HepG2 (cell line): ENCODE results near the gene SLAMF9. TPM values are rescaled to one million over a fixed set of nuclear protein-coding genes. Genes with fewer than 3 reads are reported as not detected.

ENCODE experiments used
- KDM5B ChIP-seq: sonication (generic); formaldehyde crosslinking; IDR thresholded peaks from 2 replicates; pipeline ENCODE4 v1.4.0; 2020; ENCODE audit warnings: missing genetic modification reagents, mild to moderate bottlenecking, borderline replicate concordance
- KLF15 ChIP-seq: sonication (generic); formaldehyde crosslinking; IDR thresholded peaks from 2 replicates; pipeline ENCODE4 v1.8.1; 2023; ENCODE audit warnings: borderline replicate concordance, mild to moderate bottlenecking, inconsistent platforms, missing genetic modification reagents, mixed read lengths
- KMT2B ChIP-seq: IDR thresholded peaks from 2 replicates; pipeline ENCODE4 v1.6.1; 2016; ENCODE audit warnings: missing genetic modification reagents, missing compliant biosample characterization
- MLLT10 ChIP-seq: sonication (generic); formaldehyde crosslinking; IDR thresholded peaks from 2 replicates; pipeline ENCODE4 v1.4.0; 2020; ENCODE audit warnings: missing genetic modification reagents
- MNT ChIP-seq: fragments of 450-650 bp; IDR thresholded peaks from 2 replicates; pipeline ENCODE4 v1.6.1; 2016
- PBX3 ChIP-seq: sonication (generic); formaldehyde crosslinking; IDR thresholded peaks from 2 replicates; pipeline ENCODE4 v1.8.1; 2023; ENCODE audit warnings: missing genetic modification reagents, inconsistent platforms, borderline replicate concordance
- PRDM15 ChIP-seq: sonication (generic); formaldehyde crosslinking; IDR thresholded peaks from 2 replicates; pipeline ENCODE4 v1.4.0; 2020; ENCODE audit warnings: missing genetic modification reagents
- RFX5 ChIP-seq: IDR thresholded peaks from 2 replicates; pipeline ENCODE4 v1.6.1; 2011; ENCODE audit warnings: low read depth, low read length, improper control_type of control experiment
- SMAD1 ChIP-seq: sonication (generic); formaldehyde crosslinking; IDR thresholded peaks from 2 replicates; pipeline ENCODE4 v1.4.0; 2020; ENCODE audit warnings: missing genetic modification reagents, low read depth, mild to moderate bottlenecking, borderline replicate concordance
- SOX13 ChIP-seq, 3 experiments: fragments of 450-650 bp in 1 of 3; sonication (generic) in 1 of 3; formaldehyde crosslinking in 1 of 3; IDR thresholded peaks in 2 of 3; conservative IDR thresholded peaks in 1 of 3; 2 replicates each; pipeline versions ENCODE4 v1.5.0 to v1.6.1; 2016 to 2020; ENCODE audit warnings: antibody characterized with exemption in 1 of 3, mild to moderate bottlenecking in 1 of 3, missing compliant biosample characterization in 1 of 3, missing genetic modification reagents in 1 of 3, moderate library complexity in 1 of 3
- SYNCRIP ChIP-seq: fragments of 200-400 bp; formaldehyde crosslinking; IDR thresholded peaks from 2 replicates; pipeline ENCODE4 v1.6.1; 2018; ENCODE audit warnings: mild to moderate bottlenecking, low read depth, low read length; ENCODE audit not compliant: insufficient read depth
- TRAFD1 ChIP-seq: sonication (generic); formaldehyde crosslinking; IDR thresholded peaks from 2 replicates; pipeline ENCODE4 v1.5.1; 2020; ENCODE audit warnings: missing genetic modification reagents, mild to moderate bottlenecking, borderline replicate concordance
- U2AF2 ChIP-seq: fragments of 200-400 bp; formaldehyde crosslinking; IDR thresholded peaks from 2 replicates; pipeline ENCODE4 v1.6.1; 2017; ENCODE audit warnings: low read depth, mild to moderate bottlenecking, low read length
- ZBTB43 ChIP-seq: sonication (generic); formaldehyde crosslinking; conservative IDR thresholded peaks from 2 replicates; pipeline ENCODE4 v1.4.0; 2020; ENCODE audit warnings: missing genetic modification reagents
- ZFYVE20 ChIP-seq: sonication (generic); formaldehyde crosslinking; IDR thresholded peaks from 2 replicates; pipeline ENCODE4 v1.8.0; 2023; ENCODE audit warnings: low read depth, mild to moderate bottlenecking, moderate library complexity, missing genetic modification reagents, borderline replicate concordance
- ZNF577 ChIP-seq: sonication (generic); formaldehyde crosslinking; IDR thresholded peaks from 2 replicates; pipeline ENCODE4 v1.4.0; 2020; ENCODE audit warnings: mild to moderate bottlenecking, low read depth, missing genetic modification reagents, borderline replicate concordance
- ZNF773 ChIP-seq: sonication (generic); formaldehyde crosslinking; IDR thresholded peaks from 2 replicates; pipeline ENCODE4 v1.4.0; 2020; ENCODE audit warnings: missing genetic modification reagents, borderline replicate concordance
- polyA plus RNA-seq, 8 experiments: library from polyadenylated mRNA; depleted of rRNA in 3 of 8; stranded (reverse) in 7 of 8; unstranded in 1 of 8; fragments of >200 nt; fragmentation: Illumina TruSeq in 4 of 8; extraction: Trizol in 4 of 8; gene quantifications; 2 replicates each; pipeline versions ENCODE4 v1.2.1 to v1.2.3, GENCODE V29; 2011 to 2016; ENCODE audit warnings: low read depth in 4 of 8, missing spikeins in 1 of 8, mixed read lengths in 1 of 8; ENCODE audit not compliant: insufficient read depth in 1 of 8
- total RNA-seq, 5 experiments: library from RNA; depleted of rRNA; stranded (reverse); fragments of >200 nt; fragmentation: Illumina TruSeq; extraction: Trizol; gene quantifications; 2 replicates each; pipeline ENCODE4 v1.2.3, GENCODE V29; 2016; ENCODE audit warnings: low read depth in 1 of 5
- TF ChIP-seq, protein P1 (sequence below): sonication (generic); formaldehyde crosslinking; IDR thresholded peaks from 2 replicates; pipeline ENCODE4 v1.4.0; 2020; ENCODE audit warnings: missing genetic modification reagents, mild to moderate bottlenecking, borderline replicate concordance

The SLAMF9 gene
- total and polyA plus RNA-seq, 2 of the 13 experiments (the other 11 are each of a cell fraction or from before 2014, with no cell fraction given): 0.82 TPM; not detected in 1

GRCh38 chr1:159970932-159971342 lies 16.9 kb upstream of the SLAMF9 start (continued):
- TF ChIP-seq PBX3 (CRISPR knock-in tag): no peak
- TF ChIP-seq KDM5B (CRISPR knock-in tag): no peak
- peak; percentile 76; the same call in 1 of the 2 replicates for TF ChIP-seq ZBTB43 (CRISPR knock-in tag)
- no peak for TF ChIP-seq ZNF577 (CRISPR knock-in tag)
- TF ChIP-seq RFX5: no peak
- TF ChIP-seq KMT2B (CRISPR knock-in tag): no peak
- no peak for TF ChIP-seq SYNCRIP
- TF ChIP-seq MLLT10: no peak
- TF ChIP-seq ZFYVE20 (CRISPR knock-in tag): no peak
- no peak for TF ChIP-seq SMAD1 (CRISPR knock-in tag)
- TF ChIP-seq U2AF2: no peak
- TF ChIP-seq PRDM15 (CRISPR knock-in tag): no peak
- no peak for TF ChIP-seq ZNF773 (CRISPR knock-in tag)
- no peak for TF ChIP-seq TRAFD1 (CRISPR knock-in tag)
- TF ChIP-seq, protein P1, sequence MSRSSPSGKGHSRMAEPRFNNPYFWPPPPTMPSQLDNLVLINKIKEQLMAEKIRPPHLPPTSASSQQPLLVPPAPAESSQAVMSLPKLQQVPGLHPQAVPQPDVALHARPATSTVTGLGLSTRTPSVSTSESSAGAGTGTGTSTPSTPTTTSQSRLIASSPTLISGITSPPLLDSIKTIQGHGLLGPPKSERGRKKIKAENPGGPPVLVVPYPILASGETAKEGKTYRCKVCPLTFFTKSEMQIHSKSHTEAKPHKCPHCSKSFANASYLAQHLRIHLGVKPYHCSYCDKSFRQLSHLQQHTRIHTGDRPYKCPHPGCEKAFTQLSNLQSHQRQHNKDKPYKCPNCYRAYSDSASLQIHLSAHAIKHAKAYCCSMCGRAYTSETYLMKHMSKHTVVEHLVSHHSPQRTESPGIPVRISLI (CRISPR knock-in tag): no peak
- TF ChIP-seq SOX13 (IDR thresholded peaks at IDR 0.05): peak; percentile 73; the same call in 1 of the 2 replicates
- TF ChIP-seq SOX13 (CRISPR knock-in tag; conservative IDR thresholded peaks at IDR 0.05 in 1 of 2, IDR thresholded peaks at IDR 0.05 in 1 of 2): peak in 1 of 2 experiments; percentile 94; a peak in 2 of 4 replicates
- TF ChIP-seq MNT: peak; percentile 72
- TF ChIP-seq KLF15 (CRISPR knock-in tag): no peak
